Bone marrow (tissue), 2 donors: Measurements from ENCODE around the gene USP9Y.
"Not testable (repeated sequence)": the region's sequence is repeated elsewhere in the genome, so short reads cannot be mapped to it uniquely, and the experiment has no call there.

Experiments used
- DNase-seq, 2 donors: peaks; one replicate each; lab custom pipeline; 2025; lab: John Stamatoyannopoulos, UW

Gene USP9Y

DNA sequence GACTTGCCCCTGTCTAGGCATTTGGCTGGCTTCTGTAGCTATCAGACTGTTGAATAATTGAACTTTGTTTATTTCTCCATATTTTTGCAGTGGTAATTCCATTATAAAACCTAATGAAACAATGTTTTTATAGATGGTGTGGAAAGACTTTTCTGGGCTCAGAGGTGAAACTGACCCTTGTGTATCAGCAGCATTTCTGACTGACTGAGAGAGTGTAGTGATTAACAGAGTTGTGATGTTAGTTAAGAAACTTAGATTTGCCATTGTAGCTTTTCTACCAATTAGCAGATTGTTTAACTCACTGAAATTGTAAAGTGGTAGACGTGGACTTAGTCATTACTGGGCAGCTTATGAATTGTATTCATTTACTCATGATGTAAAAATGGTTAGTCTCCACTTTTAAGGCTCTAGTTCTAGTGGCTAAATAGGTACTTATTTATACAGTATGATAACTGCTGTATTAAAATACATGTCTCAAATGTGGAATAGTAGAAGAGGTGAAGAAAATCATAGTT lies at the start of gene USP9Y:
Gene USP9Y (plus strand): TSS at position 51 of the 515 bp plus-strand sequence. CDS start 8,217 bp downstream, outside the sequence.
- no peak for DNase-seq

GRCh38 chrY:12651621-12652036 lies 49.4 kb upstream of the USP9Y start:
- no peak for DNase-seq

- DNase-seq = peak; percentile 19 to 66
Measured at GRCh38 chrY:12661745-12662681, 39.0 kb upstream of the USP9Y start.

DNA sequence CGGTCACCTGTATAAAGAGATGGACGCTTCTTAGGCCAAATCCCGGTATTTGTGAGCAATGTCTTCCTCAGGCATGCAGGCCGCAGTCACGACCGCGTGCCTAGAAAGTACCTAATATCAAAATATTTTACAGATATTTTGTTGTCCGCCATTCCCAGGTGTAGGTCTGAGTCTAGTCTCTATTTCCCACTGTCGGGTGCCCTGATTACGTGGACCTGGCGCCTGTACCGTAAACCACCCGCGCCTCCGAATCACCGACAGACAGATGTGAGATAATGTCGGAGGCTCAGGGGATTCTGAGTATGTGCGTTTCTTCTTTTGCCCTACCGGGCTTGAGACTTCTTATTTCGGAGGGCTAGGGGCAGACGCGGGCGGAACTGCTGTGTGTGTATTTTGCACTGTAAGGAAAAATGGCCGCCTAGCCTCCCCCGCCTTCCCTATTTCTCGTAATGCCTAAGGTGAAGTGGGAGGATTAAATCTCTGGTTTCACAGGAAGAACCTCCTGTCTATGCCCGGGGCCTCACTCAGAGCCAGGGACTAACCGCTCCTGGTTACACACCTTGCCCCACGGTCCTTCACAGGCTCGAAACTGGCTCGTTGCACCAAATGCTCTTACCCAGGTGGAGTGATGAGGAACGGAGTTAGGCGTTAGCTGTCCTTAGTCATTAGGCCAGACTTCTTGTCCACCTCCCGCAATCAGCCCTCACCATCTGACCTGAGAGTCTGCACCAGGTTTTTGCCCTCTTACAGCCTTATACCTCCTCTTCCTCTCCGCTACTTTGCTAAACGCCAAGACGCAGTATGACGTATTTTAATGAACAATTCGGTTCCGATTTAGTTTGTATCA lies 38.1 kb upstream of the USP9Y start:
- peak; percentile 1 to 7 for DNase-seq

- DNase-seq = not testable (repeated sequence)
Measured at GRCh38 chrY:12663845-12664244, 37.2 kb upstream of the USP9Y start.

DNA sequence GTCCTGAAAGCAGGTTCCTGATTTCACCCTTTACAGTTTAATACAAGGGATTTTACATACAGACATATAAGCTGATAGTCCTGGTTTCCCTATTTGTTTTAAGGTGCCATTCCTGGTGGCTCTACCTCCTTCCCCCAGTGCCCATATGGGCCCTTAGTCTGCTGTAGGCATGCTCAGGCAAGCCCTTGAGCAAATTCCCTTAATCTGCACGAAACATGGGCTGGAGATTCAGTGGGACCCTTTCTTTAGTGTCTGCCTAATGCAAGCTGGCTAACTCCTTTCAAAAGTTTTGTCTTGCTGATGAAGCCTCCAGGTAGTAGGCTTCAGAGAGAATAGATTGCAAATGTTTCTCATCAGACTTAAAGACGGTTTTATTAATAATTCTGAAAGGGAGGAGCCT lies 22.9 kb upstream of the USP9Y start:
- no peak for DNase-seq

DNA sequence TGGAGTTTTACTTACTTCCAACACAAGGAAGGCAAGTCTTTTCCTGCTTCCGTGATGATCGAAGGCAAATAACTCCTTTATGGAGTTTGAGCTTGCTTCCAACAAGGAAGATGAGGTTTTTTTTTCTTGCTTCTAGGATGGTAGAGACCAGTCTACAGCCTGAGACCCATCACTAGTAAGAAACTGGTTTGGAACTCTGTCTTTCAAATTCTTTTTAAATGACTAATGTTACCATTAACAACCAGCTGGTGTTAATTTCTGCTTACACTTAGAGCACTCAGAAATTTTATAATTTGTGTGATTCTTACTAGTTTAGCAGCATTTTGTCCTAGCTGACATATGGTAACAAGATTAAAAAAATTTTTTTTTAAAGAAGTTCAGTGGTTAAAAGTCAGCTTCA lies 19.5 kb upstream of the USP9Y start:
- DNase-seq = no peak

DNA sequence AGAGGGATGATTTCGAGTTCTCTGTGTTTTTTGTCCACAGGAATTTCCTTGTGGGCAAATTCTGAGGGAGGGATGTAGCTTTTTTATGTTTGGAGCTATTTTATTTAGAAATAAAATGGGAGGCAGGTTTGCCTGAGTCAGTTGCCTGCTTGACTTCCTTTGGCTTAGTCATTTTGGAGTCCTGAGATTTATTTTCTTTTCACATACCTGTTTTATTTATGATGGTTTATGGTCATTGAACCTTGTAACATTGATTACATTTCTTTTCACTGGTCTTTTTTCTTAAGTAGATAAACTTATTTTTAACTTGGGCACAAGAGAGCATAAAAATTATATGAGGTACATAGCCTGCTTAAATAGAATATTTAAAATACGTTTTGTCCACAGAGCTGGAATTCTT lies 12.7 kb upstream of the USP9Y start:
- DNase-seq = no peak

DNA sequence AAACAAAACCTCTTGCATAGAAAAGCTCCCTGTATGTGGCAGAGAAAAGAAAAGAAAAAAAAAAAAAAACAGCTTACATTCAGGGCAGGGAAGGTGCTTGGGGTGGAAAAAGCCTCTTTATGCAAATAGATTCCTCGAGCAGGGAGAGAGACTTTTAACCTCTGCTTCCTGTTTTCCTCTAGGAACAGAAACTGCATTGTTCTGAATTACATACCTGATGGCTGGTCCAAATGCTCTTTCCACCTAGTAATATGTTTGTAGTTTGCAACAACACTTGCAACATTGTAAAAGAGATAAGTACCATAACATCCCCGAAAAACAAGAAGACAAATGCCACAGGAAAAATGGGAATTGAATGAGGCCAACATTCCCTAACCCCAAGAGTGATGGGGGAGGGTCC lies 944 bp upstream of the USP9Y start:
- no peak for DNase-seq

DNA sequence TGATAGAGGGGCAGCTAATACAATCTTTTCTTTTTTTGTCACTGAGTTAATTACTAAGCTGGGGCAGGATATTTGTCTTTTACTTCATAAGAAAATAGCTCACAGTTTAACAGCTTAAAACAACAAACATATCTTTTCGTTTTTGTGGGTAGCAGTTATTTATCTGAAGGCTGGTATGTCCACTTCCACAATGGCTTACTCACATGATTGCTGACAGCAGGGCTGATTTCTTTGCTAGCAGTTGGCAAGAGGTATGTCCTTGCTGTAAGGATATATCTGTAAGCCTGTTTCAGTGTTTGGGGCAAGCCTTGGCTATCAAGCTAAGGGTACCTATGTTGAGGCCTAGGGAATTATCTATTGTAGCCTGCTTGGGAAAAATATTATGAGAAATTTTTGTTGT lies 1.1 kb downstream of the USP9Y start:
- DNase-seq = no peak

GRCh38 chrY:12710460-12710859 lies 9.4 kb downstream of the USP9Y start:
- DNase-seq = no peak

DNA sequence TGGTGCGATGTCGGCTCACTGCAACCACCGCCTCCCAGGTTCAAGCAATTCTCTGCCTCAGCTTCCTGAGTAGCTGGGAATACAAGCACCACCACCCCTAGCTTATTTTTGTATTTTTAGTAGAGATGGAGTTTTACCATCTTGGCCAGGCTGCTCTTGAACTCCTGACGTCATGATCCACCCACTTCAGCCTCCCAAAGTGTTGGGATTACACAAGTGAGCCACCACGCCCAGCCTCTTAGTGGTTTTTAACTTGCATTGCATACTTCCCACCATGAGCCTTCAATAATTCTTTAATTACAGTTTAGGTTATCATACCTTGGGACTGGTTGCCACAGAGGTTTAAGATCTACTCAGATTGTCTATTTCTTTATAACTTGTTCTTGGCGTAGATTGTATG lies 14.3 kb downstream of the USP9Y start:
- no peak for DNase-seq

DNA sequence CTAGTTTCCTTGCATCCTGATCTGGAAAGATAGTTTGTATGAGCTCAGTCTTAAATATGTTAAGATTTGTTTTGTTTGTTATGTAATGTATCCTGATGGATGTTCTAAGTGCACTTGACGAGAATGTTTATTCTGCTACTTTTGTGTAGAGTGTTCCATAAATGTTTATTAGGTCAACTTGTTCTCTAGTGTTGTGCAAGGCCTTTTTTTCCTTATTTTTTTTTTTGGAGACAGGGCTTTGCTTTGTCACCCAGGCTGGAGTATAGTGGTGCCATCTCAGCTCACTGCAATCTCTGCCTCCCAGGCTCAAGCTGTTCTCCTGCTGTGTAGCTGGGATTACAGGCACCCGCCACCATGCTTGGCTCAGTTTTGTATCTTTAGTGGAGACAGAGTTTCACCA lies 28.7 kb downstream of the USP9Y start:
- no peak for DNase-seq

- no peak for DNase-seq
Measured at GRCh38 chrY:12733625-12734024, 32.6 kb downstream of the USP9Y start.

GRCh38 chrY:12734051-12734450 lies 33.0 kb downstream of the USP9Y start:
- DNase-seq = no peak

- DNase-seq = no peak
Measured at GRCh38 chrY:12741414-12741813, 40.4 kb downstream of the USP9Y start.

DNA sequence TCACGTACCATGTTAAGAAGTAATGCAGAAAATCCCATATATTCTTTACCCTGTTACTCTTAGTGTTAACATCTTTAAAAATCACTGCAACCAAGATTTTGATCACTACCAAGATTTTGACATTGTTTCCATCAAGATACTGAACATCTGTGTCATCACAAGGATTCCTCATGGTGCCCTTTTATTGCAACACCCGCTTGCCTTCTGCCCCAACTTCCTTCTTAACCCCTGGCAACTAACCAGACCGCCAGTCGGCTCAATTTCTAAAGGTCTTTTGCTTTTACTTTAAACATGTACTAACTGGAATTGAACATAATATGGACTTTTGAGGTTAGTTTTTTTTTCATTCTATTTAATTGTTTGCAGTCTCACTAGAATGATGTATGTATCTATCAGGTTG lies 41.7 kb downstream of the USP9Y start:
- no peak for DNase-seq

GRCh38 chrY:12744091-12744490 lies 43.1 kb downstream of the USP9Y start:
- no peak for DNase-seq

DNA sequence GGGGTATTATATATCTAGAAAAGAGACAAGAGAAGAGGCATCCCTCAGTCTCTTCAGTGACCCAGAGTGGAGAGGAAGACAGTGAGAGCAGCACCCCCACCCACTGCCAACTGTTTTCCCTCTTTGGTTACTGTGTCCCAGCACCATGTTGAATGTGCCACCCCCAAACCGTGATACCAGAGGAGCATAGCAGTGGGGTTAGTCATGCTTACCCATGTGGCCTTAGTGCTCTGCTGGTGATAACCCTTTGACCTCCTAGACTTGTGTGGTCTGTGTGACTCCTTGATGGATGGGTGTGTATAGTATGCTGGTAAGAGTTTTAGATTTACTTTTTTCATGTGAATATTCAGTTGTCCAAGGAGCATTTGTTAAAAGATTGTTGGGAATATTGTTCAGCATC lies 48.3 kb downstream of the USP9Y start:
- no peak for DNase-seq

DNA sequence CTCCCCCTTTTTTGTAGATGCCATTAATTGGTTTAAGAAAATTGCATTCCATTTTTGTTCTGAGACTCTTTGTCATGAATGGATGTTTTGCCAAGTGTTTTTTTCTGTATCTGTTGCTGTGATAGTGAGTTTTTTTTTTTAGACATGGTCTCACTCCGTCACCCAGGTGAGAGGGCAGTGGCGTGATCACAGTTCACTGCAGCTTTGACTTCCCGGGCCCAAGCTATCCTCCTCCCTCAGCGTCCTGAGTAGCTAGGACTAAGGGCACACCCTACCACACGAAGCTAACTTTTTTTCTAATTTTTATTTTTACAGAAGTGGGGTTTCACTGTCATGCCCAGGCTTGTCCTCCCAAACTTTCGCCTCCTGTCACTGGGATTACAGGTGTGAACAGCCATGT lies 51.8 kb downstream of the USP9Y start:
- DNase-seq = no peak

- no peak for DNase-seq
Measured at GRCh38 chrY:12756021-12756420, 55.0 kb downstream of the USP9Y start.

DNA sequence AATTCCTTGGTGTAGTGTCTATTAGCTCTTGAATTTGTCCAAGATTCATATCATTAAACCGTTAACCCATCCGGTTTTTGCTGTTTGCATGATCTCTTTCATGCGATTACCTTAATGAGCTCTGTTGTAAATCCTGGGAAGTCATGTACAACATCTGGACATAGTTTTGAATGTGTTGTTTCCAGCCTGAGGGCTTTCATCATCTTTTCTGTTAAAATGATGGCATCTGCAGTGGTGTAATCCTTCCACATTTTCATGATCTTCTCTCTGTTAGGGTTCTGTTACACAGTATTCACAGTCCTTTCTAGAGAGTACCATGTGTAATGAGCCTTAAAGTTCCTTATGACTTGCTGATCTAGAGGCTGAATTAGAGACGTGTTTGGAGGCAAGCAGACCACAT lies 64.9 kb downstream of the USP9Y start:
- no peak for DNase-seq

DNA sequence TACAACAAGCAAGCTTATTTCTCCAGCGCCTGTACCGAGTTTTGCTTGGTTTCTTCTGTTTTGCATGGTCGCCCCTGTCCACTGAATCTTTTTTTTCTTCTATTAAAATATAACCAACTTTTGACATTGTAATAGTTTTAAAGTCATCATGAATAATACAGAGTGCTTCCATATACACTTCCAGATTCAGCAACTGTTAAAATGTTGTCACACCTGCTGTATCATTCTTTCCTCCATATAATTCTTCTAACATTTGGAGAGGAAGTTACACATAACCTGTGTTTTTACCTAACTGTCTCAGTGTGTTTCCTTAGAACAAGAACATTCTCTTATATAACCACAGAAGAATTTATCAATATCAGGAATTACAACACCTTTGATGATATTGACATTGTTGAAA lies 83.5 kb downstream of the USP9Y start:
- no peak for DNase-seq
